GM19351 (cell line): Measurements from ENCODE around the gene KCNA3.
A peak's percentile ranks its signal among the peaks of the same experiment; 100 is the strongest.

Source experiments
- ATAC-seq: cut with Tn5 transposase; IDR thresholded peaks from one replicate; pipeline ENCODE4 v1.9.1; 2021; ENCODE audit warnings: mild to moderate bottlenecking, moderate library complexity; ENCODE audit not compliant: unreplicated experiment

Gene KCNA3

GRCh38 chr1:110639724-110640386 lies 34.9 kb downstream of the KCNA3 start:
- ATAC-seq: no peak

GRCh38 chr1:110638556-110638955 lies 36.2 kb downstream of the KCNA3 start:
- no peak for ATAC-seq

- no peak for ATAC-seq
These were observed 36.7 kb downstream of the KCNA3 start for GRCh38 chr1:110638058-110638457.

- ATAC-seq: no peak
These were observed 37.3 kb downstream of the KCNA3 start for GRCh38 chr1:110637475-110637874.

GRCh38 chr1:110636149-110636935 lies 38.4 kb downstream of the KCNA3 start:
- ATAC-seq: no peak

GRCh38 chr1:110635434-110635833 lies 39.3 kb downstream of the KCNA3 start:
- ATAC-seq: no peak

GRCh38 chr1:110634455-110635311 lies 40.1 kb downstream of the KCNA3 start:
- peak; percentile 67 for ATAC-seq

- ATAC-seq: no peak
These were observed 40.7 kb downstream of the KCNA3 start for GRCh38 chr1:110634086-110634454.

- ATAC-seq: no peak
These were observed 41.1 kb downstream of the KCNA3 start for GRCh38 chr1:110633646-110634030.

GRCh38 chr1:110631836-110632620 lies 42.7 kb downstream of the KCNA3 start:
- no peak for ATAC-seq

GRCh38 chr1:110630839-110631663 lies 43.7 kb downstream of the KCNA3 start:
- peak; percentile 49 for ATAC-seq

GRCh38 chr1:110628323-110629105 lies 46.2 kb downstream of the KCNA3 start:
- ATAC-seq: no peak

- no peak for ATAC-seq
These were observed 47.0 kb downstream of the KCNA3 start for GRCh38 chr1:110627764-110628163.

GRCh38 chr1:110626889-110627288 lies 47.9 kb downstream of the KCNA3 start:
- ATAC-seq: no peak
